HEK293T (cell line): ENCODE data around the gene TSEN54.

Source experiments
- BHLHE40 ChIP-seq: fragments of 450-650 bp; IDR thresholded peaks from 2 replicates; pipeline ENCODE4 v1.6.1; 2016; ENCODE audit warnings: mild to moderate bottlenecking, moderate library complexity, borderline replicate concordance
- CTBP1 ChIP-seq: fragments of 450-650 bp; IDR thresholded peaks from 2 replicates; pipeline ENCODE4 v1.6.1; 2016; ENCODE audit warnings: borderline replicate concordance
- HDGF ChIP-seq: fragments of 450-650 bp; IDR thresholded peaks from 2 replicates; pipeline ENCODE4 v1.6.1; 2017; ENCODE audit warnings: antibody characterized with exemption, borderline replicate concordance
- NFRKB ChIP-seq: fragments of 450-650 bp; IDR thresholded peaks from 2 replicates; pipeline ENCODE4 v1.6.1; 2016; ENCODE audit warnings: mild to moderate bottlenecking, moderate library complexity
- TARDBP ChIP-seq: fragments of 450-650 bp; IDR thresholded peaks from 2 replicates; pipeline ENCODE4 v1.6.1; 2016
- ZNF384 ChIP-seq: fragments of 450-650 bp; IDR thresholded peaks from 2 replicates; pipeline ENCODE4 v1.6.1; 2016

DNA sequence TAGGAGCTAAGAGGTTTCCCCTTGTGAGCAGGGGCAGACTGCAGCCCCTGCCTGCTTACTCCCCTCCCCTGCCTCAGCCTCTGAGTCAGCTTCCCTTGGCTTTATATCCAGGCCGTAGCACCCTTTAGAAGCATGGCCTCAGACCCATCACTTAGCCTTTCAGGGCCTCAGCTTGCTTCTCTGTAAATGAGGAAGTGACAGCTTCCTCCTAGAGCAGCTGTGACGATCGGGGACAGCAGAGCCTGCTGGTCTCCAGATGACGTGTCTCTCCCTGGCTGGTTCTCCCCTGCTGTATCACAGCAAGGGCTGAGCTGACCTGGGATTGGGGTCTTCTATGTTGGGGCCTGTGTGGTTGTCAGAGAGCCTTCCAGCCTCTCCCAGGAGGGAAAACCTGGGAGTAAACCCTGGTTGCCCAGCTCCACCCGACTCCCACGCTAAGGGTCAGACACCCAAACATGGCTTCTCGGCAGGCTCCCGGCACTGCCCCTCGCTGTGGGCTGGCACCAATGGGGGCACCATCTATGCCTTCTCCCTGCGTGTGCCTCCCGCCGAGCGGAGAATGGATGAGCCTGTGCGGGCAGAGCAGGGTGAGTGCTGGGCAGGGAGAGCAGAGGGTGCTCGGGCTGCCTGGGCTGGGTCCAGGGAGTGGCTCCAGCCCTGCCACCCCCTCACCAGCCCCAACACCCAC is 55.0 kb downstream of the TSEN54 start:
- TF ChIP-seq ZNF384 (no peak), TARDBP (no peak), HDGF (no peak), NFRKB (no peak), BHLHE40 (no peak), CTBP1 (no peak)
